ENCODE data around the gene PATZ1. TPM values are rescaled to one million over a fixed set of nuclear protein-coding genes. Genes with fewer than 3 reads are reported as not detected.

PATZ1 gene
- total and polyA plus RNA-seq, 9 donors: 26.3 to 44.5 (median 37.0) TPM

GRCh38 chr22:31343235-31344191 is 2.6 kb downstream of the PATZ1 start:
- Histone ChIP-seq H3K36me3 (no peaks in the 10 kb centered on the region), H3K27ac (peak overlapping the region; percentile 41 to 47), H3K4me1 (ENCODE audit: insufficient read depth) (peaks cover 17% of the 10 kb centered on the region), H3K4me3 (peak overlapping the region; percentile 6), H3K27me3 (no peaks in the 10 kb centered on the region), H3K9me3 (no peaks in the 10 kb centered on the region)
- peak; percentile 61 to 69 (median 65) for DNase-seq
- no peak for TF ChIP-seq CTCF (IDR thresholded peaks at IDR 0.05)
- TF ChIP-seq POLR2A (IDR thresholded peaks at IDR 0.05): no peak
- TF ChIP-seq EP300 (IDR thresholded peaks at IDR 0.05): no peak
- intact Hi-C loops (cut with DNase I): loop anchor here in 2 of 4 donors (10.0 kb wide), 2 partner anchors 51 to 291 kb away; partner anchors contain the start of gene DRG1 (in 1 of the 2)
- 19 to 21% (median 20%) methylated on average over 18 of the region's 18 CpGs for WGBS, 3 donors

- no peak for DNase-seq
- WGBS, 3 donors: 32 to 40% (median 33%) methylated on average over 16 of the region's 16 CpGs
- Histone ChIP-seq H3K9me3 (no peaks in the 10 kb centered on the region), H3K4me1 (ENCODE audit: insufficient read depth) (peaks cover 18% of the 10 kb centered on the region), H3K27me3 (no peaks in the 10 kb centered on the region), H3K36me3 (no peaks in the 10 kb centered on the region), H3K27ac (peak overlapping the region in 1 of 2 donors; percentile 41), H3K4me3 (no peak overlapping the region)
- TF ChIP-seq EP300 (IDR thresholded peaks at IDR 0.05) (no peak), POLR2A (IDR thresholded peaks at IDR 0.05) (no peak), CTCF (IDR thresholded peaks at IDR 0.05) (no peak)
- intact Hi-C loops (cut with DNase I): loop anchor here in 2 of 4 donors (10.0 kb wide), 2 partner anchors 52 to 292 kb away; partner anchors contain the start of gene DRG1 (in 1 of the 2)
Measured at GRCh38 chr22:31342389-31343140, 3.6 kb downstream of the PATZ1 start.

GRCh38 chr22:31341386-31342088 is 4.6 kb downstream of the PATZ1 start:
- Histone ChIP-seq H3K27me3 (no peaks in the 10 kb centered on the region), H3K4me1 (ENCODE audit: insufficient read depth) (peaks cover 18% of the 10 kb centered on the region), H3K4me3 (no peak overlapping the region), H3K9me3 (no peaks in the 10 kb centered on the region), H3K27ac (peak overlapping the region in 1 of 2 donors; percentile 7), H3K36me3 (no peaks in the 10 kb centered on the region)
- TF ChIP-seq CTCF (IDR thresholded peaks at IDR 0.05) (no peak), EP300 (IDR thresholded peaks at IDR 0.05) (no peak), POLR2A (IDR thresholded peaks at IDR 0.05) (no peak)
- DNase-seq: no peak
- intact Hi-C loops (cut with DNase I): loop anchor here in 2 of 4 donors (10.0 kb wide), 2 partner anchors 53 to 293 kb away; partner anchors contain the start of gene DRG1 (in 1 of the 2)
- 81 to 85% (median 82%) methylated on average over 14 of the region's 14 CpGs for WGBS, 3 donors

All from ovary (tissue), 9 donors.